HG03103 (cell line): ENCODE results near the gene BSPRY.
"Not testable (repeated sequence)": the region's sequence is repeated elsewhere in the genome, so short reads cannot be mapped to it uniquely, and the experiment has no call there.

Experiments
- ATAC-seq: cut with Tn5 transposase; IDR thresholded peaks from one replicate; pipeline ENCODE4 v1.9.1; 2021; ENCODE audit warnings: low read depth; ENCODE audit not compliant: unreplicated experiment

BSPRY gene

GRCh38 chr9:113389451-113389850 lies 40.1 kb downstream of the BSPRY start:
- ATAC-seq, result no peak

GRCh38 chr9:113390192-113390960 lies 41.0 kb downstream of the BSPRY start:
- ATAC-seq, result no peak

- ATAC-seq, result no peak
Observed at GRCh38 chr9:113391917-113392316, 42.6 kb downstream of the BSPRY start.

- ATAC-seq, result no peak
Observed at GRCh38 chr9:113393281-113393680, 43.9 kb downstream of the BSPRY start.

GRCh38 chr9:113395000-113395861 lies 45.9 kb downstream of the BSPRY start:
- ATAC-seq, result no peak

- ATAC-seq, result no peak
Observed at GRCh38 chr9:113397203-113397631, 47.9 kb downstream of the BSPRY start.

- no peak for ATAC-seq
Observed at GRCh38 chr9:113398796-113399195, 49.5 kb downstream of the BSPRY start.

- ATAC-seq, result no peak
Observed at GRCh38 chr9:113399646-113400200, 50.4 kb downstream of the BSPRY start.

GRCh38 chr9:113401027-113401792 lies 51.9 kb downstream of the BSPRY start, which contains the start of gene ALAD:
Gene ALAD (minus strand): TSS chr9:113401284. CDS start chr9:113393559, 7,725 bp downstream.
- peak; percentile 98 for ATAC-seq

- no peak for ATAC-seq
Observed at GRCh38 chr9:113403646-113404045, 54.3 kb downstream of the BSPRY start.

- not testable (repeated sequence) for ATAC-seq
Observed at GRCh38 chr9:113406353-113406752, 57.0 kb downstream of the BSPRY start.

GRCh38 chr9:113406873-113407511 lies 57.7 kb downstream of the BSPRY start:
- ATAC-seq, result not testable (repeated sequence)

GRCh38 chr9:113409481-113409880 lies 60.1 kb downstream of the BSPRY start:
- ATAC-seq, result no peak

GRCh38 chr9:113409883-113410206 lies 60.5 kb downstream of the BSPRY start:
- no peak for ATAC-seq

GRCh38 chr9:113410207-113410864 lies 61.0 kb downstream of the BSPRY start, which contains the start of the genes C9orf43 and POLE3:
Gene C9orf43 (plus strand): TSS chr9:113410747. CDS start chr9:113413494, 2,747 bp downstream.
Gene POLE3 (minus strand): TSS chr9:113410675. CDS start chr9:113410293, 382 bp downstream.
- ATAC-seq, result peak; percentile 87

GRCh38 chr9:113416149-113416721 lies 66.9 kb downstream of the BSPRY start:
- peak; percentile 97 for ATAC-seq

- no peak for ATAC-seq
Observed at GRCh38 chr9:113417370-113417769, 68.0 kb downstream of the BSPRY start.
